HG02870 (cell line): ENCODE measurements around the gene NKG7.
"Not testable (repeated sequence)": the region's sequence is repeated elsewhere in the genome, so short reads cannot be mapped to it uniquely, and the experiment has no call there.

Experiments
- ATAC-seq: cut with Tn5 transposase; IDR thresholded peaks from one replicate; pipeline ENCODE4 v1.9.1; 2021; ENCODE audit warnings: mild to moderate bottlenecking, moderate library complexity; ENCODE audit not compliant: unreplicated experiment

The NKG7 gene

GRCh38 chr19:51372649-51373504, at the start of gene NKG7:
TSS of gene NKG7 (minus strand) at chr19:51372654. CDS start at chr19:51372535, 119 bp downstream.
- no peak for ATAC-seq

- no peak for ATAC-seq
Observed at GRCh38 chr19:51422053-51422448, 49.6 kb upstream of the NKG7 start.

- ATAC-seq: no peak
Observed at GRCh38 chr19:51421229-51422052, 49.0 kb upstream of the NKG7 start.

- not testable (repeated sequence) for ATAC-seq
Observed at GRCh38 chr19:51420511-51420910, 48.1 kb upstream of the NKG7 start.

GRCh38 chr19:51418707-51419106, 46.3 kb upstream of the NKG7 start:
- no peak for ATAC-seq

GRCh38 chr19:51417810-51418157, 45.3 kb upstream of the NKG7 start:
- ATAC-seq: peak; percentile 30

GRCh38 chr19:51417107-51417809, 44.8 kb upstream of the NKG7 start, which contains the start of gene SIGLEC10:
TSS of gene SIGLEC10 (minus strand) at chr19:51417642. CDS start at chr19:51417581, 61 bp downstream.
- ATAC-seq: peak; percentile 55

- not testable (repeated sequence) for ATAC-seq
Observed at GRCh38 chr19:51416422-51416821, 44.0 kb upstream of the NKG7 start.

GRCh38 chr19:51415187-51415586, 42.7 kb upstream of the NKG7 start:
- no peak for ATAC-seq

- no peak for ATAC-seq
Observed at GRCh38 chr19:51410950-51411748, 38.7 kb upstream of the NKG7 start.

GRCh38 chr19:51407511-51408131, 35.2 kb upstream of the NKG7 start:
- ATAC-seq: no peak

GRCh38 chr19:51402117-51402516, 29.7 kb upstream of the NKG7 start:
- ATAC-seq: no peak

- not testable (repeated sequence) for ATAC-seq
Observed at GRCh38 chr19:51399936-51400335, 27.5 kb upstream of the NKG7 start.

- ATAC-seq: no peak
Observed at GRCh38 chr19:51399231-51399630, 26.8 kb upstream of the NKG7 start.

- ATAC-seq: no peak
Observed at GRCh38 chr19:51398096-51398704, 25.7 kb upstream of the NKG7 start.

GRCh38 chr19:51397453-51397852, 25.0 kb upstream of the NKG7 start:
- not testable (repeated sequence) for ATAC-seq

- ATAC-seq: no peak
Observed at GRCh38 chr19:51396175-51396574, 23.7 kb upstream of the NKG7 start.

GRCh38 chr19:51394050-51394836, 21.8 kb upstream of the NKG7 start:
- ATAC-seq: peak; percentile 85

- ATAC-seq: no peak
Observed at GRCh38 chr19:51392701-51393100, 20.2 kb upstream of the NKG7 start.
